ENCODE results near the gene ELAVL2.

GRCh38 chr9:23674016-23674585 is 151.9 kb downstream of the ELAVL2 start:
- TF ChIP-seq CTCF (IDR thresholded peaks at IDR 0.05) (no peak), POLR2A (IDR thresholded peaks at IDR 0.05) (no peak), EP300 (IDR thresholded peaks at IDR 0.05) (no peak)

Measured in tibial nerve (tissue), 4 donors.